Stimulated activated CD4-positive, alpha-beta T cell treated with anti-CD3 and anti-CD28 coated beads, Interleukin-12 subunit alpha, Interleukin-12 subunit beta, amount 100 ng/mL, for 24 hours (primary cell): ENCODE data around the gene NHLRC2.

Source experiments
- DNase-seq, 2 experiments: peaks; one replicate each; pipeline ENCODE4 v3.0.0-alpha.2; 2020; ENCODE audit warnings: low read depth in 2 of 2

The NHLRC2 gene

GRCh38 chr10:113859261-113859660 is 4.8 kb downstream of the NHLRC2 start:
- DNase-seq = no peak

- no peak for DNase-seq
These were observed 11.4 kb downstream of the NHLRC2 start for GRCh38 chr10:113865901-113866300.

GRCh38 chr10:113866551-113867394 is 12.3 kb downstream of the NHLRC2 start:
- no peak for DNase-seq

- DNase-seq = no peak
These were observed 13.4 kb downstream of the NHLRC2 start for GRCh38 chr10:113867904-113868303.

GRCh38 chr10:113869789-113870188 is 15.3 kb downstream of the NHLRC2 start:
- DNase-seq = no peak

GRCh38 chr10:113872139-113873030 is 17.9 kb downstream of the NHLRC2 start:
- DNase-seq = no peak

- no peak for DNase-seq
These were observed 20.8 kb downstream of the NHLRC2 start for GRCh38 chr10:113875212-113875611.

GRCh38 chr10:113876461-113876860 is 22.0 kb downstream of the NHLRC2 start:
- no peak for DNase-seq

- no peak for DNase-seq
These were observed 25.2 kb downstream of the NHLRC2 start for GRCh38 chr10:113879691-113880090.

GRCh38 chr10:113880236-113880635 is 25.8 kb downstream of the NHLRC2 start:
- DNase-seq = no peak

- DNase-seq = no peak
These were observed 27.8 kb downstream of the NHLRC2 start for GRCh38 chr10:113882240-113882639.

GRCh38 chr10:113889911-113890310 is 35.5 kb downstream of the NHLRC2 start:
- no peak for DNase-seq

GRCh38 chr10:113890769-113891168 is 36.3 kb downstream of the NHLRC2 start:
- no peak for DNase-seq

GRCh38 chr10:113891476-113891875 is 37.0 kb downstream of the NHLRC2 start:
- no peak for DNase-seq

GRCh38 chr10:113893570-113893969 is 39.1 kb downstream of the NHLRC2 start:
- DNase-seq = no peak

- no peak for DNase-seq
These were observed 40.1 kb downstream of the NHLRC2 start for GRCh38 chr10:113894581-113894980.

GRCh38 chr10:113895018-113895417 is 40.6 kb downstream of the NHLRC2 start:
- DNase-seq = no peak

- no peak for DNase-seq
These were observed 43.5 kb downstream of the NHLRC2 start for GRCh38 chr10:113897693-113898618.

GRCh38 chr10:113899952-113900598 is 45.6 kb downstream of the NHLRC2 start:
- no peak for DNase-seq

- DNase-seq = no peak
These were observed 51.3 kb downstream of the NHLRC2 start for GRCh38 chr10:113905756-113906155.

GRCh38 chr10:113907166-113907565 is 52.7 kb downstream of the NHLRC2 start:
- no peak for DNase-seq
